Endometrial microvascular endothelial cells (primary cell): Measurements from ENCODE around the gene C1orf122. TPM values are rescaled to one million over a fixed set of nuclear protein-coding genes. Genes with fewer than 3 reads are reported as not detected.

ENCODE experiments used
- in situ Hi-C: cut with HindIII; loops from 2 replicates; pipeline ENCODE4 v1.10.0; 2017; ENCODE audit warnings: low sequenced_read_pairs, low pct_unique_long_range_greater_than_20kb; ENCODE audit errors: inconsistent ontology term
- total RNA-seq: library from RNA; depleted of rRNA; stranded (reverse); fragments of >200 nt; gene quantifications from one replicate; pipeline ENCODE4 v1.2.3, GENCODE V29; 2015; ENCODE audit errors: inconsistent ontology term

The C1orf122 gene
- total RNA-seq, 1 donor from 2014 or later = 23.3 TPM

DNA sequence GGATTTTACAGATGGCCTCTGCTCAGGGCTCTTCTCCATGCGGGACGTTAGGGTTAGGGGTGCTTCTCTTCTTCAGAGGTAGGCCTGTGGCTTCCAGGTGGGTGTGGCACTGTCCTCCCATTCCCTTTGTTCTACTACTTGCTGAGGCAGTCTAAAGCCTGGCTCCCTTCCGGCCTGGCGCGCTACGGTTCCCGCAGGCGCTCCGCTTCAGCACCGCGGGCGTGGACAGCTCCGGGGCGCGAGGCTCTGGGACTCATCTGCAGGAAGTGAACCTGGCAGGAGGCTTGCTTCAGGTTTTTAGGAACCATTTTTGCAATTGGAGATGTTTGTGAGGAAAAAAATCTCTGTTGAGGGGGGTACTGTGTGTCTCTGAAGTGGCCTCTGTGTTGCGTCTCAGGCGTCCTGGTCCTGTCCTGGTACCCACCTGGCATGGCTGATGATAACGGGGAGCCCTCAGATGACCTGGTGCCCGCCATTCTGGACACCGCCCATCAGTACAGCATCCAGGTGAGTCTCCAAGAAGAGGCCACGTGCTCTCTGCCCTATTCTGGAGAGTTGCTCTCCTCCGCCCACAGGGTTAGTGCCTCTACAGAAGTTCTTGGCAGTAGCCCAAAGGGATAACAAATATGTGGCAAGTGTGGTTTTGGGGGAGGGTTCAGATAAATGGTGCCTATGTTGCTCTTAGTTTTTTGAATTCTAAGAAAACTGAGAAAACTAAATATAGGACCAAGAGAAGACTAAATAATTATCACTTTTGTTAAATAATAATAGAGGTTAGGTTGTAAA lies 12.1 kb upstream of the C1orf122 start:
- in situ Hi-C loops = no loop called here

DNA sequence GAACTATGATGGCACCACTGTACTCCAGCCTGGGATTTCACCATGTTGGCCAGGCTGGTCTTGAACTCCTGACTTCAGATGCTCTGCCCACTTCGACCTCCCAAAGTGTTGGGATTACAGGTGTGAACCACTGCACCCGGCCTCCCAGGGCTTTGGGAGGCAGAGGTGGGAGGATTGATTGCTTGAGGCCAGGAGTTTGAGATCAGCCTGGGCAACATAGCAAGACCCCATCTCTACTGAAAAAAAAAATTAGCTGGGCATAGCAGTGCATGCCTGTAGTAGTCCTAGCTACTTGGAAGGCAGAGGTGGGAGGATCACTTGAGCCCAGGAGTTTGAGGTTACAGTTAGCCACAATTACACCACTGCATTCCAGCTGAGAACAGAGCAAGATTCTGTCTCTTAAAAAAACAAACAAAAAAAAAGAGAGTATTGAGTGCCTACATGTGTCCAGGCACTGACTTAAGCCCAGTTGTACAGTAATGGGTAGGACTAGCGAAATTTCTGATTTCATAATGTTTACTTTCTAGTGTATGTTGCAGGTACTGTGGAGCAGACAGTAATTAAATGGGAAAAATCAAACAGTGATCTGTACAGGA lies 9.7 kb upstream of the C1orf122 start:
- in situ Hi-C loops = no loop called here

DNA sequence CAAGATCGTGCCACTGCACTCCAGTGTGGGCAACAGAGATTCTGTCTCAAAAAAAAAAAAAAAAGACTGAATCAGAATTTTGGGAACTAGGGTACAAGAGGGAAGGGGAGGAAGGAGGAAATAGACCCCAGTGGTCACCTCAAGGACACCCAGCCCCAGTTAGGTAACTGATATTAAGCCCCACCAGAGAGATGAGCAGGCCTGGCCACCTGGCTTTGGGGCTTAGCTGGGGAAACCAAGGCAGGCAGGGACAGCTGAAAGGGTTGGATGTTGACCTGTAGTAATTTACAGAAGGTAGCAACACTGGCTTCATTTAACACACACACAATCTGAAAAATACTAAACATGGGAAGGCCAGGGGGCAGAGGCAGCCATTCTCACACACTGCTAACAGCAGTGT lies 5.2 kb upstream of the C1orf122 start:
- in situ Hi-C loops = no loop called here

DNA sequence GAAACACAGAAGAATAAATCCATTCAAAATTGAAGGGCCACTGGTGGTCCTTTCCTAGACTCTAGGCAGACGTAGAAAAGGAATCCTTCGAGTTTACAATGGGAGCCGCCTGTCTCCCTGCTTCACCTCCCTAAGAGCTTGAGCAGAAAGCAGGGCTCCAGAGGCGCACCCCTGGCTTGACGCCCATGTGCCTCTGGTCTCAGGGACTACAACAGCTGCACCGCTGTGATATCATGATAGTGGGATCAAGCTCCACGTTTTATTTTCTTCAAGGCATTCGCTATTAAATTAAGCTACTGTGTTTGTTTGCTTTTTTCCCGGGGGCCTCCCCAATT lies 403 bp upstream of the C1orf122 start:
- in situ Hi-C loops = no loop called here

DNA sequence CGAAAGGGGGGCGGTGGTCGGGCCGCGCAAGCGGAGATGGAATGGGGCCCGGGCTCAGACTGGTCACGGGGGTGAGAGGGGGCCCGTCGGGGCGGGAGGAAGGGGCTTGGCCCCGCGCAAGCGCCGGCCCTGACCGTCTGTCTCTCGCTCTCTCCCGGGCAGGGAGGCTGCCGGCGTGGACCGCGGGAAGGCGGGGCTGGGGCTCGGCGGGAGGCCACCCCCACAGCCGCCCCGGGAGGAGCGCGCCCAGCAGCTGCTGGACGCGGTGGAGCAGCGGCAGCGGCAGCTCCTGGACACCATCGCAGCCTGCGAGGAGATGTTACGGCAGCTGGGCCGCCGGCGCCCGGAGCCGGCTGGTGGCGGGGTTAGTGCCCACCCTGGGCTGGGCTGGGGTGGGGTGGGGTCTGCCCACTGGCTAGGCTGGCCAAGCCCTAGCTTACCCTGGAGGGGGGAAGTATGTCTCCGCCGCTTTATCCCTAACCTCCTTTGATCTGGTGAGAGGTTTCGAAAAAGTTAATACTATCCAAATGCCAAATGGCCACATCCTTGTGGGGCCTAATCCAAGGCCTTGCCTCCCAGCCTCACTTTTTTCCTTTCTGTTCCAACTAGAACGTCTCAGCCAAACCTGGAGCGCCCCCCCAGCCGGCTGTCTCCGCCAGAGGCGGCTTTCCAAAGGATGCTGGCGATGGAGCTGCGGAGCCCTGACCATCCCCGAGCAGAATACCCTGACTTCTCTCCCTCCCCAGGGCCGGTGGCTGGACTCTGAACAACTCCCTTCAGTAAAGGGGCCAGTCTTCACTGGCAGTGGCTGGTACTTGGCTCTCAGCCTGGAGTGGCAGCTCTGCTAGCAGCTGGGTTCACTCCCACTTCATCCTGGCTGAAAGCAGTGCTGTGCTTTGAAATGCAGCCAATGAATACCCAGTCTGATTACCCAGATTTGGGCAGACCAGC lies 1.1 kb downstream of the C1orf122 start:
- in situ Hi-C loops = no loop called here

DNA sequence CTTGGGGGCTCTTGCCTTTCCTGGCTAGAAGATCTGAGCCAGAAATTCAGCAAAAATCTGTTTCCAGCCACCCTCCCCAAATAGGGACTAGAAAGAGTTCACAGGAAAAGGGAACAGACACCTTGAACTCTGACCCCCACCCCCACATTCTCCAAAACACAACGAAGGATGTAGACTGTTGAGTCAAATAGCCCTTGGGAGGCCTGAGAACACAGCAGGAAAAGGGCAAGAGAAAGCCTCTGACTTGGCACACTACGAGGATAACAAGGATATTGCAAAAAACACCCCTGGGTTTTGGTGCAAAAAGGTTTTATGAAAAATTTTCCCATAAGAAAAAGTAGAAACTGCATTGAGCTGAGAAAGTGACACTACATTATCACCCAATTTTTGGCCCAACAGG lies 2.4 kb downstream of the C1orf122 start:
- in situ Hi-C loops = no loop called here

DNA sequence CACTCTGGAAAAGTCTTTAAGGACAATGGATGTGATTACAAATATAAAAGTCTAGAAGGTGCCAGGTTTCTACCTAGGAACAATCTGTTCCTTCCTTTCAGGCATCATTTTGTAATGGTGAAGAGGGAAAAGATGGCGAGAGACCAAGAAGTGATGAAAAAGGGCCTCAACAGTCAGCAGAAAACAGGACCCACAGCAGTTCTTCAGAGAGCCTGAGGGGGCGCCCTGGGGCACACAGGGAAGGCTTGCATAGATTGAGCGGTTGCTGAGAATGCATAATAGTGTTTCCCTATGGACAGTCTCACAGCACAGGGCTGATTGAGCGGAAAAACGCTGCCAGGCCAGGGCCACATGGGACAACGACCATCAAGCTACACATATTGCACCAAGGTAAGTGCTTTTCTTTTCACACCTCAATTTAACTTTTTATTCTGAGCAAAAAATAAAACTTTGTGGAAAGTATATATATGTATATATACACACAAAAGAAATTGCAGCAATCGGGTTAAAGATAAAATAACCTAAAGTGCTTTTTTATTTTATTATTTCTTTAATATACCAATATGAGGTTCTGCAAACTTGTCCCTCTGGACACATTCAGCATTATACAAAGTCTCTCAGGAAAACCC lies 3.6 kb downstream of the C1orf122 start:
- in situ Hi-C loops = no loop called here

DNA sequence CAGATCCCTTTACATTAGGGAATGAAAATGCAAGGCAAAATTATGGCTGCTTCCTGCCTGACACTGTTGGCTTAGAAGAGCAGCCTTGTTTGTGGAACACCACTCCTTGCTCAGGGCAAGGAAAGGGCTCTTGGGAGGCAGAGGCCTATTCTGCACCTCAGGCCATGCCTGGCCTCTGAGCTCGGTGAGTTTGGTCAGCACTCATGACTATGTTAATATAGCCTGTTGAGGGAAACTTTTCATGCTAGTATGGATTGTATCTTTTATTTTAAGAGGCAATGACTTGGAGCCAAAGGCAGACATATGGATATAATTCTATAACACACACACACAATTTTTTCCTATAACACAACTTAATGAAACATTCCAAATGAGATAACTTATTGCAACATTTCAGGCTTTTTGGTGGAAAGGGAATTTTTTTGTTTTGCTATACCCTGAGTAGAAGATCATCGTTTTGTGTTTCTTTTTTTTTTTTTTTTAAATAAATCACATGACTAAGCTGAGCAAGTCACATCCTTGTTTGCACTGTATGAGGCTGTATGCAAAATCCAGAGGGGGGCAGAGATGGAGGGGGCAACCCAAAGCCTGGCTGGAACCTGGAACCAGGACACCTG lies 6.0 kb downstream of the C1orf122 start:
- in situ Hi-C loops = no loop called here

DNA sequence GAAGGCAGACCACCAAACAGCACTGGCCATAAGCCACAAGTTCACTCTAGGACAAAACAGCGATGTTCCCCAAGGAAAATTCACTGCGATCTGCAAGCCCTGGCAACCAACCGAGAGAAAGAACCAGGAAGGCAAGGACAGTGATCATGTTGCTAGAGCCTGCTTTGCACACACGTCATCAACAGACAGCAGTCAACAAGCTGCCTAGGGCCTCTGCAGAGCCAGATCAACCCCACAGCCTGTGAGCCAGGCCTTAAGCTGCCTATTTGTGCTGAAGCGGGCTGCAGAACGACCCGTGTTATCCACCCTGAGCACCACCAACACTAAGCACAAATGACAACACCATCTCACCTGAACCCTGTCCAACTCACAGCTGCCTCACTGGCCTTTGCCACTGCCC lies 6.7 kb downstream of the C1orf122 start:
- in situ Hi-C loops = no loop called here

DNA sequence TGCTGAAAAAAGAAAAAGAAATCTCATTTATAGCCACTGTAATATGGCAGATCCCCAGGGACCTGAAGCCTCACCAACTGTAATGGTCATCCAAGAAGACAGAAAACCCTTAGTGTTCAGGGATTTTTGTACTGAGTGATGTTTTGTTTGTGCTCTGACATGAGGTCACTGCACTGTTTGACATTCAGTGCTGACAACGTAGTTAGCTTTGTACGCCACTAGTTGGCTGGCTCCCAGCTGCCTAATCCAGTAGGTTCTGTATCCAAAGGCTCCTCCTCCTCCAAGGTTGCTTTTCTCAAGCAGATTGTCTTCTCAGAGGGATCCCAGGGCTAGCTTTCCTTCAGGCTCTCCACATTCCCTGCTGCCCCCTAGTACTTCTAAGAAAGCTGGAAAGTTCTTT lies 9.9 kb downstream of the C1orf122 start:
- in situ Hi-C loops = no loop called here

DNA sequence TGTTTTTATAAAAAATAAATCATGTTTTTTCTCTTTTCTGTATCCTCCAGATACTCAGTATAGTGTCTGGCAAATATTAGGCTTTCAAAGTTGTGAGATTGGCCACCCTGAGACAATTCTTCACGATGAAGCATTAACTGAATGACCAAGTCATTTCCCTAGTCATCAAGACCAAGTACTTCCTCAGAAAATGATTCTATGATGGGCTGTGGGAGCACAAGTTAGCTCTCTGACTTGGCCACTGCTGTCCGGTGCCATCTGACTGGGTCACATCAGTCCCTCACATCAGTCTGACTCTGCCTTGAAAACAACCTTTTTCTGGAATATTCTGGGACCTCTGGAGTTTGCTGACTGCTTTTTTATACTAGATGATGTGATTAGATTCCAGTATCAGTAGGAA lies 13.9 kb downstream of the C1orf122 start:
- in situ Hi-C loops = no loop called here

DNA sequence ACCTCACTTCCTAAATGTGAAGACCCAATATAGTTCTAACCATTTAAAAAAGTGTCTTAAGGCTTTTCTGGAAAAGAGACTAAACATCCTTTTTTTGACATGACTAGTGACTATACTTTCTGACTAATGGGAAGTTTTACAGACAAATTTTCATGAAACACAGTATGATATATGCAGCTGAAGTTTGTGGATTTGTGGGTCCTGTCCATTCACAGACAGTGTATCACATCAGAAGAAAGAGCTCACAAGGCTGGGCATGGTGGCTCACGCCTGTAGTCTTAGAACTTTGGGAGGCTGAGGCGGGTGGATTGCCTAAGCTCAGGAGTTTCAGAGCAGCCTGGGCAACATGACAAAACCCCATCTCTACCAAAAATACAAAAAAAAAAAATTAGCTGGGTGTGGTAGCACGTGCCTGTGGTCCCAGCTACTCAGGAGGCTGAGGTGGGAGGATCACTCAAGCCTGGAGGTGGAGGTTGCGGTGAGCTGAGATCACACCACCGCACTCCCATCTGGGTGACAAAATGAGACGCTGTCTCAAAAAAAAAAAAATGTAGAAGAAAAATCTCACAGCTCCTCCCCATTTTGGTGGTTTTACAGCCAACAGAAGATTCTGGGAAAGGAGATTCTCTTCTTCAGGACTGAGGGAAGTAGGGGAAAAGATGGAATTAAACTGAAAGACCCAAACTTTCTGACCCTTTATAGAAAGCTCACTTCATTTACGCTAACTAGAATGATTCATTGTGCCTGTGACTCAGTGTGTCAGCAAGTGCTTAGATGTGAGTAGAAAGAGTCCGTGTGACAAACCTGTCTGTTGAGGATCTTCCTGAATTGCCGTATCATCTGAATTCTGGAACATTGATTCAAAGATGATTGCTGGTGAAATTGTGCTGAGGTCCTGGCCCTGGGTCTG lies 15.6 kb downstream of the C1orf122 start:
- in situ Hi-C loops = no loop called here

DNA sequence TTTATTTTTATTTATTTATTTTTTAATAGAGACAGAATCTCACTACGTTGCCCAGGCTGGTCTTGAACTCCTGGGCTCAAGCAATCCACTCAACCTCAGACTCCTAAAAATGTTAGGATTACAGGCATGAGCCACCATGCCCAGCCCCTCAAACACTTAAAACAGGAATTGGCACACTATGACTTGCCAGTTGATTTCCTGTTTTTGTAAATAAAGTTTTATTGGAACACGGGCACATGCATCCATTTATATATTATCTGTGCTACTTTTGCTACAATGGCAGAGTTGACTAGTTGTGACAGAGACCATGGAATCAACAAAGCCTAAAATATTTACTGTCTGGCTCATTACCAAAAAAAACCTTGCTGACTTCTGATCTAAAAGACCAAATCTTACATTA lies 16.4 kb downstream of the C1orf122 start:
- in situ Hi-C loops = no loop called here

DNA sequence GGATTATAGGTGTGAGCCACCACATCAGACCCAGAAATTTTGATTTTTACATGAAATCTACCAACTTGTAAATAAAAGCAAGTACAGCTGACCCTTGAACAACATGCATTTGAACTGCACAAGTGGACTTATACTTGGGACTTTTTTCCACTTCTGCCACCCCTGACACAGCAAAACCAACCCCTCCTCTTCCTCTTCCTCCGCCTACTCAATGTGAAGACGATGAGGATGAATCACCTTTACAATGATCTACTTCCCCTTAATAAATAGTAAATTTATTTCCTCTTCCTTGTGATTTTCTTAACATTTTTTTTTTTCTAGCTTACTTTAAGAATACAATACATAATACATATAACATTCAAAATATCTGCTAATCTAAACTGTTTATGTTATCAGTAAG lies 17.9 kb downstream of the C1orf122 start:
- in situ Hi-C loops = no loop called here

DNA sequence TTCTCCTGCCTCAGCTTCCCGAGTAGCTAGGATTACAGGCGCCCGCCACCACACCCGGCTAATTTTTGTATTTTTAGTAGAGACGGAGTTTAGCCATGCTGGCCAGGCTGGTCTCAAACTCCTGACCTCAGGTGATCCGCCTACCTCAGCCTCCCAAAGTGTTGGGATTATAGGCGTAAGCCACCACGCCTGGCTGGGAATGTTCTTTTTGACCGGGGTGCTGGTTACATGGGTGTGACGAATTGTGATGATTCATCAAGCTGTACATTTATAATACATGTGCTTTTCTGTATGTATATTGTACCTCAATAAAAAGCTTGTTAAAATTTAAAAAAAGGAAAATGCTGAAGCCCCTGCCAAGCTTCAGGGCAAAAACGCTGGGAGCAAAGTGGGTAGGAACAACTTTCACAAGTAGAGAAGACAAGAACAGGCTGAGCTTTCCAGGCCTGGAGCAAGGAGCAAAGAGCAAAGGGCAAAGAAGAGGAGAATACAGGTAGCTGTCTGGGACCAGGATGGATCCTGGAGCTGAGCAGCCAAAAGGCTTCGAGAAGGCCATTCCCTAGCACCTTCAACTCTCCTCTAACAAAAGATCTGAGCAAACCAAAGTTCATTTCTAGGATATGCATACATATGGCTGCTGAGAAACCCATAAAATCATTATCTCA lies 21.0 kb downstream of the C1orf122 start:
- in situ Hi-C loops = no loop called here

DNA sequence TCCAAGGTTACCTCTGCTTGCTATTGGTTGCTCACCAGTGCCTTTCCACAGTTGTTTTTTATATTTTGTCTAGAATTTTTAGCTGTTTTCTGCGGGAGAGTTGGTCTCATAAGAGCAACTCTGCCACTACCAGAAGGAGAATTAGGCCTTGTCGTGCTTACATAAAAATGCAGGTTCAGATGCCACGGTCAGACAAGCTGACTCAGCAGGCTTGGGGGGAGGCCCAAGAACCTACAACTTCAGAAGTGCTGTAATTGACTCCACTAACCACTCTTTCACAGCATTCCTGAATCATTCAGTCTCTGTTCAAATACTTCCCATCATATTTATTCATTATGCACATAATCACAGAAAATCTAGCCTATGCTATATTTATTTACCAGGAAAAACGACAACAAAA lies 23.5 kb downstream of the C1orf122 start:
- in situ Hi-C loops = no loop called here

DNA sequence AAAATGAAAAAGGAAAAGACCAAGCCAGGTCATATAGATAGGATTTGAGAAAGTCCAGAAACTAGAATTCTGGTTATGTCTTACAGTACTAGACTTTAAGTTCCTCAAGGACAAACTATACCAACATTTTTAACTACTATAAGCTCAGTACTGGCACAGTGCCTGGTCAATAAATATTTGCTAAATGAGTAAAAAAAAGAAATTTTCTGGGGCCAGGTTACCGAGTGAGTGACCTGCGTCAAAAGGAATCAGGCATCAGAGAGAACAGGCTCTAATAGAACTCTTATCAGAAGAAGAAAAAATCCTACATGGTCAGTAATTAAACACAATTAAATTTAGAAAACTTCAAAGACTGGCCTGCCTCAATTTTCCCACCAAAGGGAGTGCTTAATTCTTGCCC lies 24.2 kb downstream of the C1orf122 start:
- in situ Hi-C loops = no loop called here

DNA sequence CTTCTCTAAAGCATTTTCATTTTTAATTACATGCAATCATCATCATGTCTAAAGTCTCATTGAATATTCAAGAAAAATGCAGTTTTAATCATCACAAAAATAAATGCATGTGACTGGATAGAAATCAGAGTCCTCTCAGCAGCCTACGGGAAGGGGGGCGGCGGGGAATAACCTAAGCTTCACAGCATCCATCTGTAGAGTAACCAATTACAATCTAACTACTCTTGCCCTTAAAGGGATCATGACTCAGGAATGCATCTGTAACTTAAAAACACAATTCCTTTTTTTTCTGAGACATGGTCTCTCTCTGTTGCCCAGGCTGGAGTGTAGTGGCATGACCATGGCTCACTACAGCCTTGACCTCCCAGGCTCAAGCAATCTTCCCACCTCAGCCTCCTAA lies 29.2 kb downstream of the C1orf122 start:
- in situ Hi-C loops = no loop called here
